Hepatocyte (in vitro differentiated cells): ENCODE data around the gene INPP5F.

Source experiments
- EZH2 ChIP-seq: fragments of 200-600 bp; sonication (generic); IDR thresholded peaks from 2 replicates; pipeline ENCODE4 v1.6.1; 2016; ENCODE audit warnings: antibody characterized with exemption, mild to moderate bottlenecking, borderline replicate concordance
- EZH2phosphoT487 ChIP-seq: fragments of 200-600 bp; sonication (generic); IDR thresholded peaks from one replicate; pipeline ENCODE4 v1.6.1; 2018; ENCODE audit warnings: antibody characterized with exemption, mild to moderate bottlenecking, low read depth, moderate library complexity; ENCODE audit not compliant: unreplicated experiment, severe bottlenecking
- TF ChIP-seq, protein P1 (sequence below): fragments of 200-600 bp; sonication (generic); IDR thresholded peaks from 2 replicates; pipeline ENCODE4 v1.5.1; 2016; ENCODE audit warnings: antibody characterized with exemption, mild to moderate bottlenecking; ENCODE audit not compliant: poor library complexity

DNA sequence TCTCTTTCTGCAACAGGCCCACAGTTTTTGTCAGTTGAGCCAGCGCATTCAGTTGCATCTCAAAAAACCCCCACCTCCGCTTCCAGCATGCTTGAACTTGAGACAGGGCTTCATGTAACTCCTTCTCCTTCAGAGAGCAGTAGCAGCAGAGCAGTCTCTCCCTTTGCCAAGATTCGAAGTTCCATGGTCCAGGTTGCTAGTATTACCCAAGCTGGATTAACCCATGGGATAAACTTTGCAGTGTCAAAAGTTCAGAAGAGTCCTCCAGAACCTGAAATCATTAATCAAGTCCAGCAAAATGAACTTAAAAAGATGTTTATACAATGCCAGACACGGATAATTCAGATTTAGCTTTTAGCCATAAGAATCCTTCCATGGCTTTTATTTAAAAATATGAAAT lies 101.6 kb downstream of the INPP5F start:
- TF ChIP-seq EZH2phosphoT487, result no peak
- TF ChIP-seq, protein P1, sequence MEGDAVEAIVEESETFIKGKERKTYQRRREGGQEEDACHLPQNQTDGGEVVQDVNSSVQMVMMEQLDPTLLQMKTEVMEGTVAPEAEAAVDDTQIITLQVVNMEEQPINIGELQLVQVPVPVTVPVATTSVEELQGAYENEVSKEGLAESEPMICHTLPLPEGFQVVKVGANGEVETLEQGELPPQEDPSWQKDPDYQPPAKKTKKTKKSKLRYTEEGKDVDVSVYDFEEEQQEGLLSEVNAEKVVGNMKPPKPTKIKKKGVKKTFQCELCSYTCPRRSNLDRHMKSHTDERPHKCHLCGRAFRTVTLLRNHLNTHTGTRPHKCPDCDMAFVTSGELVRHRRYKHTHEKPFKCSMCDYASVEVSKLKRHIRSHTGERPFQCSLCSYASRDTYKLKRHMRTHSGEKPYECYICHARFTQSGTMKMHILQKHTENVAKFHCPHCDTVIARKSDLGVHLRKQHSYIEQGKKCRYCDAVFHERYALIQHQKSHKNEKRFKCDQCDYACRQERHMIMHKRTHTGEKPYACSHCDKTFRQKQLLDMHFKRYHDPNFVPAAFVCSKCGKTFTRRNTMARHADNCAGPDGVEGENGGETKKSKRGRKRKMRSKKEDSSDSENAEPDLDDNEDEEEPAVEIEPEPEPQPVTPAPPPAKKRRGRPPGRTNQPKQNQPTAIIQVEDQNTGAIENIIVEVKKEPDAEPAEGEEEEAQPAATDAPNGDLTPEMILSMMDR, result no peak
- no peak for TF ChIP-seq EZH2
